Body of pancreas (tissue), 4 donors: ENCODE data around the gene UCN3.

Experiments used
- POLR2A ChIP-seq, 3 donors: fragments of 450-650 bp; IDR thresholded peaks; one replicate each; pipeline ENCODE4 v1.6.1; 2016; ENCODE audit warnings: antibody characterized with exemption in 3 of 3, mild to moderate bottlenecking in 2 of 3
- TF ChIP-seq, protein P1 (sequence below), 7 experiments: fragments of 450-650 bp in 4 of 7; fragments of 200-600 bp in 3 of 7; sonication (generic) in 3 of 7; IDR thresholded peaks; one replicate each; pipeline ENCODE4 v1.5.1; 2016 to 2019; ENCODE audit warnings: antibody characterized with exemption in 7 of 7

DNA sequence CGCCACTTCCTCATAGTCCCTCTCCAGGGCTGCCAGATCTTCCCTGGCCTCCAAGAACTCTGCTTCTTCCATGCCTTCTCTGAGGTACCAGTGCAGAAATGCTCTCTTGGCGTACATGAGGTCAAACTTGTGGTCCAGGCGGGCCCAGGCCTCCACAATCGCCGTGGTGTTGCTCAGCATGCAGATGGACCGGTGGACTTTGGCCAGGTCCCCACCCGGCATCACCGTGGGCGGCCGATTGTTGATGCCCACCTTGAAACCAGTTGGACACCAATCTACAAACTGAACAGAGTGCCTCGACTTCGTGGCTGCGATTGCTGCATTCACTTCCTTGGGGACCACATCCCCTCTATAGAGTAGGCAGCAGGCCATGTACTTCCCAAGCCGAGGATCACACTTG is 28.8 kb downstream of the UCN3 start:
- TF ChIP-seq, protein P1, sequence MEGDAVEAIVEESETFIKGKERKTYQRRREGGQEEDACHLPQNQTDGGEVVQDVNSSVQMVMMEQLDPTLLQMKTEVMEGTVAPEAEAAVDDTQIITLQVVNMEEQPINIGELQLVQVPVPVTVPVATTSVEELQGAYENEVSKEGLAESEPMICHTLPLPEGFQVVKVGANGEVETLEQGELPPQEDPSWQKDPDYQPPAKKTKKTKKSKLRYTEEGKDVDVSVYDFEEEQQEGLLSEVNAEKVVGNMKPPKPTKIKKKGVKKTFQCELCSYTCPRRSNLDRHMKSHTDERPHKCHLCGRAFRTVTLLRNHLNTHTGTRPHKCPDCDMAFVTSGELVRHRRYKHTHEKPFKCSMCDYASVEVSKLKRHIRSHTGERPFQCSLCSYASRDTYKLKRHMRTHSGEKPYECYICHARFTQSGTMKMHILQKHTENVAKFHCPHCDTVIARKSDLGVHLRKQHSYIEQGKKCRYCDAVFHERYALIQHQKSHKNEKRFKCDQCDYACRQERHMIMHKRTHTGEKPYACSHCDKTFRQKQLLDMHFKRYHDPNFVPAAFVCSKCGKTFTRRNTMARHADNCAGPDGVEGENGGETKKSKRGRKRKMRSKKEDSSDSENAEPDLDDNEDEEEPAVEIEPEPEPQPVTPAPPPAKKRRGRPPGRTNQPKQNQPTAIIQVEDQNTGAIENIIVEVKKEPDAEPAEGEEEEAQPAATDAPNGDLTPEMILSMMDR (IDR thresholded peaks at IDR 0.05) = no peak
- no peak for TF ChIP-seq POLR2A (IDR thresholded peaks at IDR 0.05)
